Adrenal gland (tissue), 5 donors: ENCODE data around the gene SUV39H1.

ENCODE experiments used
- CTCF ChIP-seq, 6 experiments: fragments of 450-650 bp in 4 of 6; fragments of 200-600 bp in 2 of 6; sonication (generic) in 1 of 6; IDR thresholded peaks; 1 replicate in 5 of 6; 2 replicates in 1 of 6; pipeline versions ENCODE4 v1.5.1 to v1.8.0; 2016 to 2021; ENCODE audit warnings: antibody characterized with exemption in 6 of 6, mild to moderate bottlenecking in 2 of 6, moderate library complexity in 1 of 6
- POLR2A ChIP-seq, 2 donors: fragments of 450-650 bp; IDR thresholded peaks; one replicate each; pipeline ENCODE4 v1.6.1; 2017; ENCODE audit warnings: antibody characterized with exemption in 2 of 2, mild to moderate bottlenecking in 2 of 2, moderate library complexity in 1 of 2
- donor health status: DM: no; HTN: no; CAD: no.

- TF ChIP-seq CTCF (IDR thresholded peaks at IDR 0.05) = no peak
- TF ChIP-seq POLR2A (IDR thresholded peaks at IDR 0.05) = no peak
These were observed 51.0 kb downstream of the SUV39H1 start for GRCh38 chrX:48747415-48748016.
